Right lobe of liver (tissue), 4 donors: ENCODE measurements around the gene MST1.

Experiments
- CTCF ChIP-seq, 4 donors: fragments of 200-600 bp in 3 of 4; fragments of 450-650 bp in 1 of 4; IDR thresholded peaks; one replicate each; pipeline versions ENCODE4 v1.5.1 to v1.8.0; 2016 to 2022; ENCODE audit warnings: antibody characterized with exemption in 4 of 4, mild to moderate bottlenecking in 2 of 4
- POLR2A ChIP-seq: fragments of 450-650 bp; IDR thresholded peaks from one replicate; pipeline ENCODE4 v1.6.1; 2017; ENCODE audit warnings: antibody characterized with exemption, mild to moderate bottlenecking
- donor health status: DM: no; HTN: no; CAD: no.
- donor health status: DM: no; HTN: no; CAD: no.
- donor health status: DM: no; HTN: yes; CAD: no.

DNA sequence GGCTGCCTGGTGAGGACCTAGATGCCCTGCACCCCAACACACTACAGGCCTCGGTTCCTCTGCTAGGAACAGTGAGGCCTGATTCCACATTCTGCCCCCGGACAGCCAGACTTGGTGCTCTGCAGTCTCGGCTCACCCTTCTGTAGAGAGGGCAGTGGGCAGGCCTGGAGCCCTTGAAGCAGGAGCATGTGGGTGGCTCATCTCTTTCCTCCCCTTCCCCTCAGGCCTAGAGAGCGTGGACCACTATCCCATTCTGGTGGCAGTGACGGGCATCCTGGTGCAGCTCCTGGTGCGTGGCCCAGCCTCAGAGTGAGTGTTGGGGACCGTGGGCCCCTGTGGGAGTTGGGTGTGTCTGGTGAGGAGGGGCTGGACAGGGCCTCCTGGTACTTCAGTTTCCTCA, 26.9 kb upstream of the MST1 start:
- no peak for TF ChIP-seq CTCF (IDR thresholded peaks at IDR 0.05)
- TF ChIP-seq POLR2A: no peak
